NCI-H2227 treated with DMSO at 0.1 percent for 48 hours (cell line): Measurements from ENCODE around the gene GALK1.
"Not testable (repeated sequence)": the region's sequence is repeated elsewhere in the genome, so short reads cannot be mapped to it uniquely, and the experiment has no call there.

Source experiments
- DNase-seq: peaks from one replicate; lab custom pipeline; 2025; lab: John Stamatoyannopoulos, UW

Gene GALK1

DNA sequence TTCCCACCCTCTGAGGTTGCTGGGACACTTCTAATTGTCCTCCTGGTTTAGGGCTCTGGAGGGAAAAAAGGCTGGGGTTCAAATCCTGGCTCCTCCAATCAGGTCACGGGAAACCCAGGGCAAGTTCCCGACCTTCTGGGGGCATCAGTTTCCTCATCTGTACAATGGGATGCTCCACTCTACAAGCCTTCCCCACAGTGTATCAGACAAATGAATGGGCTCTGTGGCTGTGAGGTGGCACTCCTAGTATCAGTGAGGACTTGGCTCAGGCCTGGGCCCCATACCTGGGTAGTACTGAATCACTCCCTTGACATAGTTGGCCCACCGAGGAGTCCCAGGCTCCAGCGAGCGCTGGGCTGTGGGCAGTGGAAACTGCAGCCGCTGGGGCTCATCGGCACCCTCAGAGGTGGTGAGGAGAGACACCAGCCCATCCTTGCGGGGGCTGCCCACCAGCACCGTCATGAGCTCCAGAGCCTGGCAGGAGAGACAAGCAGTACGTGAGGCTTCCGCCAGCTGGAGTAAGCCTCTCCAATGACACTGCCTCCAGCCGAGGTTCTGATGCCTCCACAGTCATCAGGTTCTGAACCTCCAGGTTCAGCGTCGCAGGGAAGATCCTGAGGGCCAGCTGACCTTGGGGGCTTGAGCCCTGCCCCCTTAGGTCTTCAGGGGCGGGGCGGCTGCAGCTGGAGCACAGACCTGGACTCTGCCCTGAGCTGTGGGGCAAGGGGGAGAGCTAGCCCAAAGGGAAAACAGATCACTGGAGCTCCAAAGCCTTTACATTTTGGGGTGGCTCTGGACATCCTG, 1.2 kb downstream of the GALK1 start:
- no peak for DNase-seq

DNA sequence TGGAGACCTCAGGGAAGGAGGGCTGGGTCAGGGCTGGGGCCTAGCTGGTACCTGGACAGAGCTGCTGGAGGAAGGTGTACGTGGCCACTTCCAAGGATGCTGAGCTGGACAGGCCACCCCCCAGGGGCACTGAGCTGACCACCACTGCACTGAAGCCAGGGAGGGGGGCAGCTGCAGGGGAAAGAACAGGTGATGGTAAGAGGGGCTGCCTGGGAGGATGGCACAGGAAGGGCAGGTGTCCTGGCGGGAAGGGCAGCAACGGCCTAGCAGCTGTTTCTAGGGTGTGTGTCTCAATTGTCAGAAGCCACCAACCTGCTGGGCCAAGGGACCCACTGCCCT, 1.8 kb downstream of the GALK1 start:
- DNase-seq, result no peak

DNA sequence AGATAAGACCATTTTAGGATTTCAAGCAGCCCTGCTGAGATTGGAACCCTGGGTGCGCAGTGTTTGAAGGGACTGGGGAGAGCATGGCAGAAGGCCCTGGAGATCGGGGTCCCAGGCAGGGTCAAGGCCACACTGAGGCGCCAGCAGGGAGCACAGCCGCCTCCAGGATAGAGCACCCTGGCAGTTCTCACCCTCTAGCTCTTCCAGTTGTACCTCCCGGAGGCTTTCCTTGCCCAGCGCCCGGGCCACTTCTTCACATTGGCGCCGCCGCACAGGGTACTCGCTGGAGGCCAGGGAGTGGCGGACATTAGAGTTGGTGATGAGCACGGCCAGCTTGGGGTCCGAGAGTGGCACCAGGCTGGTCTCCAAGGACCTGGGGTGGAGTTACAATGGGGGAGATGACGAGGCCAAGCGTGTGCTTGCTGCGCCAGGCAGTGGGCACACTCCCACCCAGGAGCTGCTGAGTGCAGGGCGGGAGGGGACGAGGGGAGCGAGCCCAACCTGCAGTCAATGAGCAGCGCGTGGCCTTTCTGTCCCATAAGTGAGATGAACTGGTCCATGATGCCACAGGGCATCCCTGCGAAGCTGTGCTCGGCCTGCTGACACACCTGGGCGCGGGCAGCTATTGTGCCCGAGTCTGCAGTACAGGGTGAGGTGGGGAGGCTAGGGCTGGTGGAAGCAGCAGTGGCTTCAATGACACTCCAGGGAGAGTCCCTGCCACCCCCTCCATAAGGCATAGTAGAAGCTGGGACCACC, 2.3 kb downstream of the GALK1 start:
- no peak for DNase-seq

DNA sequence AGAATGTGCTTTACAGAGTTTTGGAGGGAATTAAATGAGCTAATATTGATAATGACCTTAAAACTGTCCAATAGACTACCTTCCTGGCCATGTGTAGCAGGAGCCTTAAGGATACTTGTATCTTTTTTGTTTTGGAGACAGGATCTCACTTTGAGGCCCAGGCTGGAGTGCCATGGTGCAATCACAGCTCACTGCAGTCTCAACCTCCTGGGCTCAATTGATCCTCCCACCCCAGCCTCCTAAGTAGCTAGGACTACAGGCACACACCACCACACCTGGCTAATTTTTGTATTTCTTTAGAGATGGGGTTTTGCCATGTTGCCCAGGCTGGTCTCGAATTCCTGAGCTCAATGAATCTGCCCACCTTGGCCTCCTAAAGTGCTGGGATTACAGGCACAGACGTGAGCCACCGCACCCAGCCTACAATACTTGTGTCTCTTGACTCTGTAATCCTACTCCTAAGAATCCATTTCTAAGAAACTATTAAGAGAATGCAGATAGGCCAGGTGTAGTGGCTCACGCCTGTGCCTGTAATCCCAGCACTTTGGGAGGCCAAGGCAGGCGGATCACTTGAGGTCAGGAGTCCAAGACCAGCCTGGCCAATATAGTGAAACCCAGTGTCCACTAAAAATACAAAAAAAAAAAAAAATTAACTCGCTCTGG, 4.9 kb downstream of the GALK1 start:
- DNase-seq, result not testable (repeated sequence)

DNA sequence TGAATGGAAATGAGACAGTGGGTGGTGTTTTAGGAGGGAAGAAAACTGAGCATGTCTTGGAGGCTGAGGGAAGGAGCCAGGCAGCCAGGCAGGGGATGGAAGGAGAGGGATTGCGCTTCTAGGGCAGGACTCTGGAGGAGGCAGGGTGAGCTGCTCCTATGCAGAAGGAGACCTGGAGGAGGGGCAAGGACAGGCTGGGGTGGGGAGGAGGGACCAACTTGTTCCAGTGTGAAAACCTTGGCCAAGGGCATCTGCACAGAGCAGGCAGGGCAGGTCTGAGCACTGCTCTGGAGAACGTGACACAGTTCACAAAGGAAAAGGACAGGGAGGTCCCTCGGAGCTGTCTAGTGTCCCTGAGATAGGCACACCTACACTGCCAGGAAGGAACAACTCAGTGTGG, 5.5 kb downstream of the GALK1 start:
- DNase-seq, result no peak

DNA sequence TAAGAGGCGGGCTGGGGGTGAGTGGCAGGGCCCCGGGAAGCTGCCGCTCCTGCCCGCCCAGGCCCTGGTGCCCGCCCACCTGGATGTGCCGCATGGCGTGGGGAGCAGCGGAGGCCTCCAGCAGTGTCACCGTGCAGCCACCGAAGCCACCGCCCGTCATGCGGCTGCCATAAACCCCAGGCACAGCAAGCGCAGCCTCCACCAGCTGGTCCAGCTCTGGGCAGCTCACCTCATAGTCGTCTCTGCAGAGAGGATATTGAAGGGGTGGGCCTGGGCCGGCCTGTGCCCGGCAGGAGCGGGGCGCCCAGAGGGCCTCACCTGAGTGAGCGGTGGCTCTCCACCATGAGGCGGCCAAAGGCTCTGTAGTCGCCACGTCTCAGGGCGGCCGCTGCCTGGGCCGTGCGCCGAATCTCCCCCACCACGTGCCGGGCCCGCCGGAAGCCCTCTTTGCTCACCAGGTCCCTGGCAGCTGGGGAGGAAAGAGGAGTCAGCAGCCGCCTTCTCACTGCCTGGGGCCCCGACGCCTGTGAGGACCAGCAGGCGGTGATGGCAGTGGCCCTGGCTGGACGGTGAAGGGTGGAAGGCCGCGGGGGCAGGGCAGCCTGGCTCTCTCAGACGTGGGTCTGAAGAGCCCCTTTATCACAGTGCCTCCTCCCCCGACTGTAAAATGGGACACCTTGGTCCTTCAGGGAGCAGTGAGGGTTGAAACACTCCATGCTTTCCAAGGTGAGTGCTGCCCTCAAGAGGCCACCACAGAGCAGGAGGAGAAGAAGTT, 6.7 kb downstream of the GALK1 start:
- no peak for DNase-seq

DNA sequence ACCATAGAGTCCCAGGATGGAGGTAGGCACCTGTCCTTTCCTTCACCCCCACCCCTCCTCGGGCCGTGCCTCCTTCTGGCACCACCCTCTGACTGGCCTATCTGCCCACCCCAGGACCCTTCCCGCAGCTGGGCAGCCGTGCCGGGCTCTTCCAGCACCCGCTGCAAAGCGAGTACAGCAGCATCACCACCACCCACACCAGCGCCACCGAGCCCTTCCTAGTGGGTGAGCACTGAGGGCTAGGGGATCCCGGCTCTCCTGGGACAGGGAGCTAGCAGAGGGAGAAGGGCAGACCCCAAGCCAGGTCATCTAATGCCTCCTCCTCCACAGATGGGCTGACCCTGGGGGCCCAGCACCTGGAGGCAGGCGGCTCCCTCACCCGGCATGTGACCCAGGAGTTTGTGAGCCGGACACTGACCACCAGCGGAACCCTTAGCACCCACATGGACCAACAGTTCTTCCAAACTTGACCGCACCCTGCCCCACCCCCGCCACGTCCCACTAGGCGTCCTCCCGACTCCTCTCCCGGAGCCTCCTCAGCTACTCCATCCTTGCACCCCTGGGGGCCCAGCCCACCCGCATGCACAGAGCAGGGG, 7.8 kb downstream of the GALK1 start:
- DNase-seq, result no peak

DNA sequence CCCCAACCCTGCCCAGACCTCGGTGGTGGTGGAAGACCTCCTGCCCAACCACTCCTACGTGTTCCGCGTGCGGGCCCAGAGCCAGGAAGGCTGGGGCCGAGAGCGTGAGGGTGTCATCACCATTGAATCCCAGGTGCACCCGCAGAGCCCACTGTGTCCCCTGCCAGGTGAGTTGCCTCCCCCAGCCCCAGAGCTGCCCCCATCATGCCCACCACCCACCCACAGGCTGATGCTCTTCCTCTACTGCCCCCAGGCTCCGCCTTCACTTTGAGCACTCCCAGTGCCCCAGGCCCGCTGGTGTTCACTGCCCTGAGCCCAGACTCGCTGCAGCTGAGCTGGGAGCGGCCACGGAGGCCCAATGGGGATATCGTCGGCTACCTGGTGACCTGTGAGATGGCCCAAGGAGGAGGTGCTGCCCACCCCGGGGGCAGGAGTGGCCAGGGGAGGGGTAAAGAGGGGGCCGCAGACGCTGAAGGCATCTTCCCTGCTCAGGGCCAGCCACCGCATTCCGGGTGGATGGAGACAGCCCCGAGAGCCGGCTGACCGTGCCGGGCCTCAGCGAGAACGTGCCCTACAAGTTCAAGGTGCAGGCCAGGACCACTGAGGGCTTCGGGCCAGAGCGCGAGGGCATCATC, 8.4 kb downstream of the GALK1 start:
- DNase-seq, result no peak

DNA sequence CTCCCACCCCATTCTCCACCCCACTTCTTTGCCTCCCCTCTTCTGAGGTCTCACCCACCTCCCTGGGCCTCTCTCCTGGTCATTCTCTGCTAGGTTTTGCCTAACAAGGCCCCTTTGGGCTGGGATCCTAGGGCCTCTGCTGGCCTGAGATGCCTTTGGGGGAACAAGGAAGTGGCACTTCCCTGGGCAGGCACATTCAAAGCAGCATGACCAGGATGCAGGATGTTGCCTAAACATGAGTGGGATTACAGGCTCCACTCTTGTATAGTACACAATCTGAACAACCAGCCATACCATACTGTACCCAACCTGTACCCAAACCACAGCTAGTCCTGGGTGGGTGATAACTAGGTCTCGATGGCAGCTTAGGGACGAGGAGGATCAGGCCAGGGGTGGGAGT, 9.0 kb downstream of the GALK1 start:
- DNase-seq, result no peak

DNA sequence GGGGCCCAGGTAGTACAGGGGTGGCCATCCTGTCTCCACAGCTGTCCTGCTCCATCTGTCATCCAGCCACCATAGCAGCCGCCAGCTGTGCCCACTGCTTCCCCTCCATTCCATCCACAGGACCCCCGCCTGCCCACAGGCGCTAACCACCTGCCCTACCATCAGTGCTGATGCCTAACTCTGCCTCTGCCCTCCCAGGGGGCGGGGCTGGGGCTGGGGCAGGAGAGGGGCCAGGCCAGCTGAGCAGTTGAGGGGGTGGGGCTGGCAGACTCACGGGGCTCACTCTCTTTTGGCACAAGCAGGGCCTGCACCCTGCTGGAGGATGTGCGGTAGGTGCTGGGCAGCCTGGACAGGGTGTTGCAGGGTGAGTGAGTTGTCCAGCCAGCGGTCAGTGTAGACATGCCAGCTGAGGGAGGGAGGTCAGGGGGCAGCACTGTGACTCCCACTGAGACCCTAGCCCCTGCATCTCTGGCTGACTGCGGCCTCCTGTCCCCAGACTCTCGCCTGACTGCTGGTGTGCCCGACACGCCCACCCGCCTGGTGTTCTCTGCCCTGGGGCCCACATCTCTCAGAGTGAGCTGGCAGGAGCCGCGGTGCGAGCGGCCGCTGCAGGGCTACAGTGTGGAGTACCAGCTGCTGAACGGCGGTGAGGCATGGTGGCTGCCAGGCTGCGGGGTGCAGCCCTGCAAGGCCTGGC, 9.6 kb downstream of the GALK1 start:
- DNase-seq, result no peak

DNA sequence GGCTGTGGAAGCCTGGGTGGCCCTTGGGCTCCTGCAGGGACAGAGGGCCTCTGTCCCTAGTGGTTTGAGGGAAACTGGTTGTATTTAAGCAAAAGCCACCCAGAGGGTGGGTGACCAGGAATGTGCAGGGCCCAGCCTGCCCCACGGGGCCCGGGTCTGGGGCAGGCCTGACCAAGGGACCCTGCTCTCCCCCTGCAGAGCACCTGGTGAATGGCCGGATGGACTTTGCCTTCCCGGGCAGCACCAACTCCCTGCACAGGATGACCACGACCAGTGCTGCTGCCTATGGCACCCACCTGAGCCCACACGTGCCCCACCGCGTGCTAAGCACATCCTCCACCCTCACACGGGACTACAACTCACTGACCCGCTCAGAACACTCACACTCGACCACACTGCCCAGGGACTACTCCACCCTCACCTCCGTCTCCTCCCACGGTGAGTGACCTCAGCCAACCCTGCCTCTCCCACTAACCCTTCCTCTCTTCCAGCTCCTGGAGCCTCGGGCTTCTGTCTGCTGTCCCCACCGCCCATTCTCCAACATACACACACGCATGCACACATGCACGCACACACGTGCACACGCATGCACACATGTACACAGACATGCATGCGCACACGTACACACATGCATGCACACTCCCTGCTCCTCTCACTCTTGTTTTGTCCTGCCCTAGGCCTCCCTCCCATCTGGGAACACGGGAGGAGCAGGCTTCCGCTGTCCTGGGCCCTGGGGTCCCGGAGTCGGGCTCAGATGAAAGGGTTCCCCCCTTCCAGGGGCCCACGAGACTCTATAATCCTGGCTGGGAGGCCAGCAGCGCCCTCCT, 10.4 kb downstream of the GALK1 start:
- no peak for DNase-seq

DNA sequence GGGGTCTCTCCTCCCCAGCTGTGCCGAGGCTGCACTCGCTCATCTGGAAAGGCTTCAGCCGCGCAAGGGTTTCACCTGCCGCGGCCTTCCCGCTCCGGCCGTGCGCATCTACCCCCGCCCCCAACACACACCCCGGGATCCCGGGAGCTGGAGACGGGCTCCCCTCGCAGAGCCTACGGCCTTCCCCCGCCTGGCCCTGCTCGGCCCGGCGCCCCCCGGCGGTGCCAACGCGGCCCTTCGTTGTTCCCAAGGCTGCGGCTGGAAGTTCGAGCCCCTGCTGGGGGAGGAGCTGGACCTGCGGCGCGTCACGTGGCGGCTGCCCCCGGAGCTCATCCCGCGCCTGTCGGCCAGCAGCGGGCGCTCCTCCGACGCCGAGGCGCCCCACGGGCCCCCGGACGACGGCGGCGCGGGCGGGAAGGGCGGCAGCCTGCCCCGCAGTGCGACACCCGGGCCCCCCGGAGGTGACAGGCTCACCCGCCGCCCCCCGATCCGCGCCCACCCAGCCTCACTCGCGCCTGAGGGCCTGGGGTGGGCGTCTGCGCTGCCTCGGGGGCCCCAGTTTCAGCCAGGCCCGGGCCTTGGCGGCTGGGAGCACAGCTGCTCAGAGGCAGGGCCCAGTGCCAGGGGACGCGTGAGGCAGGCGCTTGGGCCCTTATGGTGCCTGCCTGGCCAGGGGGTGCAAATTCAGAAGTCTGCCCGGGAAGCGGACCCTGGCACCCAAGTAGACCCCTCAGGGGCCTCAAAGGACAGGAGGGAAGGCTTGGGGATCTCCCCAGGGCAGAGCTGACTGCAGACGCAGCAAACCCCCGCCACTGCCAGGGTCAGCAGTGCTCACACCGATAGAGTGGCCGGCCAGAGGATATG, 11.2 kb downstream of the GALK1 start:
- peak; percentile 23 for DNase-seq

DNA sequence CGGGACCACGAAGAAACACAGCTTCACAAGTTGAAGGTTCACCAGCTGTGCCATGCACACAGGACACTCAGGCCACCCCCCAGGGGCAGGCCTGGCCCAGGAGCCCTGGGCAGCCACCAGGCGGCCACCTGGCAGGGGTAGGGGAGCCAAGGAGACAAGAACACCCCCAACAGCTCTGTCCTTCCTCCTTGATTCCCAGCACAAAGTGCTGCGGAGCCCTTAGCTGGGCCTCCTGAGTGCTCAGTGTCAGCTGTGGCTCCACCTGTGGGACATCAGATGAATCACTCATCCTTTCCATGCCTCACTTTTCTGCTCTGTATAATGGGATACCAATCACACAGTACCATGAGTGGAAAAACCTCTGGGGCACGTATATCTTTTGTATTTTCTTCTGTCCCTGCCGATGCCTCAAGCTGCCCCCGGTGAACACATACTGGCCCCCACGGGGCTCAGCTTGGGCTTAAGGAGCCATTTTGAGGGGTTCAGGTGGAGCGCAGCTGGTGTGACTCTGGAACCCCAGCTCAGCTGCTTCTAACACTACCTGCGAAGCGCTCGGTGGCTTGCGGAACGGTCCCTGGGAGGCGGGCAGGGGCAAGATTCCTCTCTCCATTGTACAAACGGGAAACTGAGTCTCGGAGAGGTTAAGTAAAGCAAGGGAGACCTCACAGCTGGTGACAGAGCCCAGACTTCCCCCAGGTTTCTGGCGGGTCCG, 12.0 kb downstream of the GALK1 start:
- no peak for DNase-seq

DNA sequence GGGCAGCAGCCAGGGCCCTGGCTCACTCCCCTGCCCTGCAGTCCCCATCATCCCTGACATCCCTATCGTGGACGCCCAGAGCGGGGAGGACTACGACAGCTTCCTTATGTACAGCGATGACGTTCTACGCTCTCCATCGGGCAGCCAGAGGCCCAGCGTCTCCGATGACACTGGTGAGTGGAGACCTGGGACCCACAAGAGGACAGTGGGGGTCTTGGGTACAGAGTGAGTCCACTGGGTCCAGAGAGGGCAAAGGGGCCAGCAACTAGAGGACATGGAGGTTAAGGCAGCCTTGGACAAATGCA, 12.6 kb downstream of the GALK1 start:
- no peak for DNase-seq

DNA sequence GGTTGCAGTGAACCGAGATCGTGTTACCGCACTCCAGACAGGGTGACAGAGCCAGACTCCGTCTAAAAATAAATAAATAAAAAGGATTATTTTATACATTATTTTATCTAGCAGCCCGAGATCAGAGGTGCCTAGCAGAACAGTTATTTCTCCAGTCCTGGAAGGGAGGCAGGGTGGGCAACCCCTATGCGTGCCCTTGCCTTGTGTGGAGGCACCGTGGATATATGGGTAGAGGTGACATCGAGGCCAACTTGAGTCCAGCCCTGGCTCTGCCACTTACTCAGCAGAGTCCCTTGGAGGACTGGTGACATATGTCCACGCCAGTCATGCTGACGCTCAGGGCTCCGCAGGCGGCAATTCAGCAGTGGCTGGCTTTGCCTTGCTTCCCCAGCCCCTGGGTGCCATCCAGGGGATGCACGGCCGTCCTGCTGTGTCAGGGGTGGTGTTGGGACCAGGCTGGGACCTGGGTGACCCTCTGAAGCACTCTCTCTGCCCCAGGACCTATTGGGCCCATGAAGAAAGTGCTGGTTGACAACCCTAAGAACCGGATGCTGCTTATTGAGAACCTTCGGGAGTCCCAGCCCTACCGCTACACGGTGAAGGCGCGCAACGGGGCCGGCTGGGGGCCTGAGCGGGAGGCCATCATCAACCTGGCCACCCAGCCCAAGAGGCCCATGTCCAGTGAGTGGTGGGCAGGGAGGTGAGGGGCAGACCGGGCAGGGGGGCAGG, 13.2 kb downstream of the GALK1 start:
- no peak for DNase-seq

DNA sequence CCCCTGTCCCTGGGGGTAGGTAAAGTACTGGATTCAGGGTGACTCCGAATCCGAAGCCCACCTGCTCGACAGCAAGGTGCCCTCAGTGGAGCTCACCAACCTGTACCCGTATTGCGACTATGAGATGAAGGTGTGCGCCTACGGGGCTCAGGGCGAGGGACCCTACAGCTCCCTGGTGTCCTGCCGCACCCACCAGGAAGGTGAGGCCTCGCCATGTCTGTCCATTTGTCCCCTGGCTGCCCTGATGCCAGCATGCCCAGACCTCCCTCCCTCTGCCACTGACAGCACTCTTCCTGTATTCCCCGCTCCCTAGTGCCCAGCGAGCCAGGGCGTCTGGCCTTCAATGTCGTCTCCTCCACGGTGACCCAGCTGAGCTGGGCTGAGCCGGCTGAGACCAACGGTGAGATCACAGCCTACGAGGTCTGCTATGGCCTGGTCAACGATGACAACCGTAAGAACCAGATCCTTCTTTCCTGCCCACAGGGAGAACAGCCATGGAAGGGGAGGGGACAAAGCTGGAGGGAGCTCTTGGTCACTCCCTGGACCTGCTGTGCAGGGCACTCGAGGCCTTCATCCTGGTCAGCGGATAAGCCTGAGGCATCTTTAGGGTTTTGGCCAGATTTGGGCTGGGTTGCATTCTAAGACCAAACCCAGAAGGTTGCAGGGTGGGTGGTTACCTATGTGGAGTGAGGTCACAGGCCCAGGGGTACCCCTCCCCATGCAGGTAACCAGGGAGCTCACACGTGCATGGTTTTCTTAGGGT, 14.2 kb downstream of the GALK1 start:
- no peak for DNase-seq
